H1 (cell line): Measurements from ENCODE around the gene KLHL30.

Source experiments
- CREB1 ChIP-seq: IDR thresholded peaks from 2 replicates; pipeline ENCODE4 v1.6.1; 2012; ENCODE audit warnings: inconsistent platforms
- JUN ChIP-seq: IDR thresholded peaks from 2 replicates; pipeline ENCODE4 v1.6.1; 2011; ENCODE audit warnings: low read depth, mild to moderate bottlenecking, improper control_type of control experiment, low read length
- POLR2A ChIP-seq, 2 experiments: IDR thresholded peaks; 1 replicate in 1 of 2; 2 replicates in 1 of 2; pipeline ENCODE4 v1.6.1; 2011; ENCODE audit warnings: low read depth in 2 of 2, low read length in 2 of 2, mild to moderate bottlenecking in 2 of 2; ENCODE audit errors: control extremely low read depth in 1 of 2
- POLR2AphosphoS5 ChIP-seq: IDR thresholded peaks from 2 replicates; pipeline ENCODE4 v1.6.1; 2011; ENCODE audit warnings: low read depth, low read length
- RAD21 ChIP-seq, 2 experiments: IDR thresholded peaks in 1 of 2; conservative IDR thresholded peaks in 1 of 2; 2 replicates each; pipeline ENCODE4 v1.6.1; 2011; ENCODE audit warnings: low read depth in 2 of 2, low read length in 2 of 2, improper control_type of control experiment in 1 of 2, inconsistent platforms in 1 of 2, mild to moderate bottlenecking in 1 of 2, moderate library complexity in 1 of 2
- SIX5 ChIP-seq: IDR thresholded peaks from 2 replicates; pipeline ENCODE4 v1.6.1; 2011; ENCODE audit warnings: mild to moderate bottlenecking, low read depth, low read length
- TF ChIP-seq, protein P1 (sequence below), 3 experiments: IDR thresholded peaks; 1 replicate in 2 of 3; 2 replicates in 1 of 3; pipeline versions ENCODE4 v1.5.1 to v1.6.1; 2011; ENCODE audit warnings: low read length in 3 of 3, mild to moderate bottlenecking in 3 of 3, inconsistent platforms in 2 of 3, low read depth in 1 of 3, moderate library complexity in 1 of 3; ENCODE audit not compliant: insufficient read depth in 1 of 3; ENCODE audit errors: control extremely low read depth in 1 of 3

GRCh38 chr2:238165288-238165921 is 26.9 kb downstream of the KLHL30 start:
- no peak for TF ChIP-seq POLR2A (IDR thresholded peaks at IDR 0.05; ENCODE audit: control extremely low read depth in 1 of 2, low read depth in 2 of 2, low read length in 2 of 2)
- TF ChIP-seq JUN, result no peak
- TF ChIP-seq, protein P1, sequence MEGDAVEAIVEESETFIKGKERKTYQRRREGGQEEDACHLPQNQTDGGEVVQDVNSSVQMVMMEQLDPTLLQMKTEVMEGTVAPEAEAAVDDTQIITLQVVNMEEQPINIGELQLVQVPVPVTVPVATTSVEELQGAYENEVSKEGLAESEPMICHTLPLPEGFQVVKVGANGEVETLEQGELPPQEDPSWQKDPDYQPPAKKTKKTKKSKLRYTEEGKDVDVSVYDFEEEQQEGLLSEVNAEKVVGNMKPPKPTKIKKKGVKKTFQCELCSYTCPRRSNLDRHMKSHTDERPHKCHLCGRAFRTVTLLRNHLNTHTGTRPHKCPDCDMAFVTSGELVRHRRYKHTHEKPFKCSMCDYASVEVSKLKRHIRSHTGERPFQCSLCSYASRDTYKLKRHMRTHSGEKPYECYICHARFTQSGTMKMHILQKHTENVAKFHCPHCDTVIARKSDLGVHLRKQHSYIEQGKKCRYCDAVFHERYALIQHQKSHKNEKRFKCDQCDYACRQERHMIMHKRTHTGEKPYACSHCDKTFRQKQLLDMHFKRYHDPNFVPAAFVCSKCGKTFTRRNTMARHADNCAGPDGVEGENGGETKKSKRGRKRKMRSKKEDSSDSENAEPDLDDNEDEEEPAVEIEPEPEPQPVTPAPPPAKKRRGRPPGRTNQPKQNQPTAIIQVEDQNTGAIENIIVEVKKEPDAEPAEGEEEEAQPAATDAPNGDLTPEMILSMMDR (IDR thresholded peaks at IDR 0.05; ENCODE audit: control extremely low read depth in 1 of 3, insufficient read depth in 1 of 3, low read depth in 1 of 3, low read length in 3 of 3), result no peak
- TF ChIP-seq SIX5, result no peak
- no peak for TF ChIP-seq POLR2AphosphoS5
- no peak for TF ChIP-seq CREB1
- no peak for TF ChIP-seq RAD21 (IDR thresholded peaks at IDR 0.05 in 1 of 2, conservative IDR thresholded peaks at IDR 0.05 in 1 of 2; ENCODE audit: low read depth in 2 of 2, low read length in 2 of 2)
